H7 (cell line): Measurements from ENCODE around the gene IFNA14. TPM values are rescaled to one million over a fixed set of nuclear protein-coding genes. Genes with fewer than 3 reads are reported as not detected.
"Not testable (repeated sequence)": the region's sequence is repeated elsewhere in the genome, so short reads cannot be mapped to it uniquely, and the experiment has no call there.

Experiments used
- DNase-seq: peaks from one replicate; pipeline ENCODE4 v3.0.0; 2012
- H3K27me3 ChIP-seq: 2 replicates; pipeline ENCODE4 v1.6.0; 2011; ENCODE audit warnings: mild to moderate bottlenecking, low read length; ENCODE audit not compliant: control insufficient read depth, insufficient read depth
- H3K36me3 ChIP-seq: replicated peaks from 2 replicates; pipeline ENCODE4 v1.5.1; 2011; ENCODE audit warnings: low read length; ENCODE audit not compliant: control insufficient read depth, insufficient read depth
- H3K4me3 ChIP-seq: 2 replicates; pipeline ENCODE4 v1.5.1; 2011; ENCODE audit warnings: low read depth, mild to moderate bottlenecking, control low read depth, low read length, moderate library complexity; ENCODE audit not compliant: insufficient read depth
- total RNA-seq: library from RNA; depleted of rRNA; stranded (reverse); fragments of >200 nt; shearing (Covaris generic); gene quantifications from 2 replicates; pipeline ENCODE4 v1.2.3, GENCODE V29; 2014; rRNA removed

Gene IFNA14
- total RNA-seq, 1 experiment from 2014 or later: not detected

GRCh38 chr9:21194867-21195776 is 44.7 kb downstream of the IFNA14 start:
- H3K4me3 ChIP-seq, H3K27me3 ChIP-seq, DNase-seq: not testable (repeated sequence)

More at GRCh38 chr9:21194867-21195776, 44.7 kb downstream of the IFNA14 start:
- H3K36me3 ChIP-seq: not testable (repeated sequence)

Other genes starting within 250 kb of the IFNA14 start
- gene HACD4, start 208.4 kb downstream of the IFNA14 start, total RNA-seq: 0.42 and 0.55 TPM in 2 replicates
- not detected in 2 replicates for gene IFNB1, start 162.1 kb downstream of the IFNA14 start, total RNA-seq
- gene IFNW1, start 98.2 kb downstream of the IFNA14 start, total RNA-seq: not detected in 2 replicates
- gene IFNA21, start 73.3 kb downstream of the IFNA14 start, total RNA-seq: not detected in 2 replicates
- gene IFNA4, start 52.4 kb downstream of the IFNA14 start, total RNA-seq: not detected in 2 replicates
- gene IFNA7, start 37.8 kb downstream of the IFNA14 start, total RNA-seq: not detected in 2 replicates
- not detected in 2 replicates for gene IFNA10, start 32.9 kb downstream of the IFNA14 start, total RNA-seq
- gene IFNA16, start 22.7 kb downstream of the IFNA14 start, total RNA-seq: not detected in 2 replicates
- not detected in 2 replicates for gene IFNA17, start 11.8 kb downstream of the IFNA14 start, total RNA-seq
- not detected in 2 replicates for gene IFNA5, start 65.3 kb upstream of the IFNA14 start, total RNA-seq
- gene KLHL9, start 95.4 kb upstream of the IFNA14 start, total RNA-seq: 12.1 and 12.2 TPM in 2 replicates
- not detected in 2 replicates for gene IFNA6, start 110.9 kb upstream of the IFNA14 start, total RNA-seq
- not detected in 2 replicates for gene IFNA13, start 128.1 kb upstream of the IFNA14 start, total RNA-seq
- gene IFNA2, start 145.4 kb upstream of the IFNA14 start, total RNA-seq: not detected in 2 replicates
- gene IFNA8, start 169.1 kb upstream of the IFNA14 start, total RNA-seq: not detected in 2 replicates
- gene IFNA1, start 200.4 kb upstream of the IFNA14 start, total RNA-seq: not detected in 2 replicates
- not detected in 2 replicates for gene IFNE, start 242.3 kb upstream of the IFNA14 start, total RNA-seq